GM18507 (cell line): Measurements from ENCODE around the gene TNFAIP8L3.

ENCODE experiments used
- DNase-seq: peaks from one replicate; pipeline ENCODE4 v3.0.0; 2011; ENCODE audit warnings: low read depth; ENCODE audit not compliant: insufficient read length; ENCODE audit errors: extremely low spot score
- FAIRE-seq: peaks from 2 replicates; lab custom pipeline; 2011; peaks lifted over from hg19 to GRCh38; lab: Jason Lieb, UNC

TNFAIP8L3 gene

GRCh38 chr15:51119120-51119519 lies 24.4 kb upstream of the TNFAIP8L3 start:
- no peak for DNase-seq
- FAIRE-seq, result no peak

GRCh38 chr15:51117270-51117669 lies 22.6 kb upstream of the TNFAIP8L3 start:
- FAIRE-seq (no peak), DNase-seq (no peak)

- DNase-seq, result no peak
These were observed 19.9 kb upstream of the TNFAIP8L3 start for GRCh38 chr15:51114437-51115119.

GRCh38 chr15:51112078-51112477 lies 17.4 kb upstream of the TNFAIP8L3 start:
- no peak for FAIRE-seq

More at GRCh38 chr15:51114437-51115119, 19.9 kb upstream of the TNFAIP8L3 start:
- FAIRE-seq, result no peak

GRCh38 chr15:51111061-51111460 lies 16.4 kb upstream of the TNFAIP8L3 start:
- FAIRE-seq (no peak), DNase-seq (no peak)

More at GRCh38 chr15:51112078-51112477, 17.4 kb upstream of the TNFAIP8L3 start:
- DNase-seq, result no peak

- FAIRE-seq, result no peak
- no peak for DNase-seq
These were observed 15.5 kb upstream of the TNFAIP8L3 start for GRCh38 chr15:51110171-51110570.

- DNase-seq (no peak), FAIRE-seq (no peak)
These were observed 14.3 kb upstream of the TNFAIP8L3 start for GRCh38 chr15:51108933-51109550.

GRCh38 chr15:51107612-51108011 lies 12.9 kb upstream of the TNFAIP8L3 start:
- no peak for FAIRE-seq

GRCh38 chr15:51106481-51106880 lies 11.8 kb upstream of the TNFAIP8L3 start:
- DNase-seq (no peak), FAIRE-seq (no peak)

More at GRCh38 chr15:51107612-51108011, 12.9 kb upstream of the TNFAIP8L3 start:
- DNase-seq, result no peak

GRCh38 chr15:51105430-51106016 lies 10.8 kb upstream of the TNFAIP8L3 start:
- DNase-seq, result no peak
- no peak for FAIRE-seq

- FAIRE-seq (no peak), DNase-seq (no peak)
These were observed 9.8 kb upstream of the TNFAIP8L3 start for GRCh38 chr15:51104512-51104911.

- DNase-seq (no peak), FAIRE-seq (no peak)
These were observed 8.6 kb upstream of the TNFAIP8L3 start for GRCh38 chr15:51103330-51103729.

- FAIRE-seq (no peak), DNase-seq (no peak)
These were observed 6.2 kb upstream of the TNFAIP8L3 start for GRCh38 chr15:51100785-51101489.

- no peak for DNase-seq
These were observed 4.5 kb upstream of the TNFAIP8L3 start for GRCh38 chr15:51099185-51099584.

GRCh38 chr15:51098331-51098619 lies 3.6 kb upstream of the TNFAIP8L3 start:
- FAIRE-seq, result no peak

More at GRCh38 chr15:51099185-51099584, 4.5 kb upstream of the TNFAIP8L3 start:
- no peak for FAIRE-seq

GRCh38 chr15:51097553-51098330 lies 3.0 kb upstream of the TNFAIP8L3 start:
- DNase-seq (no peak), FAIRE-seq (no peak)

More at GRCh38 chr15:51098331-51098619, 3.6 kb upstream of the TNFAIP8L3 start:
- no peak for DNase-seq

GRCh38 chr15:51096976-51097375 lies 2.3 kb upstream of the TNFAIP8L3 start:
- no peak for FAIRE-seq
- no peak for DNase-seq

- FAIRE-seq (no peak), DNase-seq (no peak)
These were observed 1.1 kb upstream of the TNFAIP8L3 start for GRCh38 chr15:51095681-51096331.
